K562 (cell line): ENCODE measurements around the gene CENPP. TPM values are rescaled to one million over a fixed set of nuclear protein-coding genes. Genes with fewer than 3 reads are reported as not detected.
A peak's percentile ranks its signal among the peaks of the same experiment; 100 is the strongest.

ENCODE experiments used
- ATAC-seq: fragments of 200-7000 bp; cut with Tn5 transposase; 3 replicates; pipeline ENCODE4 v1.9.1; 2020; ENCODE audit warnings: moderate library complexity
- BruUV-seq: library from RNA; stranded (reverse); fragments of 400-500 nt; replicated peaks from 2 replicates; lab custom pipeline; 2021; lab: Mats Ljungman, UMichigan
- CTCF ChIA-PET: fragments of 300-600 bp; formaldehyde crosslinking; extraction: SDS; loops from one replicate; lab custom pipeline; 2021; ENCODE audit warnings: low intra/inter-chr PET ratio; lab: Yijun Ruan, JAX
- POLR2A ChIA-PET: fragments of 300-600, 350-650 bp; sonication (Branson Sonifier 250); formaldehyde crosslinking; extraction: SDS; loops from one replicate; lab custom pipeline; 2021; ENCODE audit warnings: antibody characterized with exemption, inconsistent platforms; lab: Yijun Ruan, JAX
- DNase-seq, 4 experiments: peaks; one replicate each; pipeline versions ENCODE4 v3.0.0 to v3.0.0-alpha.2; 2011 to 2018; ENCODE audit warnings: low spot score in 3 of 4, mixed read lengths in 3 of 4; ENCODE audit errors: extremely low read depth in 1 of 4
- FAIRE-seq: peaks from 2 replicates; lab custom pipeline; 2011; peaks lifted over from hg19 to GRCh38; lab: Jason Lieb, UNC
- H2AFZ ChIP-seq: 2 replicates; pipeline ENCODE4 v1.6.0; 2011; ENCODE audit warnings: low read depth, low read length, control low read depth, inconsistent platforms
- H3K27ac ChIP-seq: fragments of 200-600 bp; 3 replicates; pipeline ENCODE4 v1.8.0; 2011; ENCODE audit warnings: low read depth, mild to moderate bottlenecking, control low read depth, inconsistent platforms, low read length, moderate library complexity, mixed read lengths; ENCODE audit errors: extremely low read depth
- H3K27me3 ChIP-seq, 2 experiments: fragments of 300-600 bp in 1 of 2; 2 replicates in 1 of 2; 3 replicates in 1 of 2; pipeline versions ENCODE4 v1.6.0 to v1.8.0; 2011; ENCODE audit warnings: inconsistent platforms in 2 of 2, low read length in 2 of 2, mild to moderate bottlenecking in 1 of 2, mixed read lengths in 1 of 2, moderate library complexity in 1 of 2; ENCODE audit not compliant: control insufficient read depth in 2 of 2, insufficient read depth in 2 of 2
- H3K36me3 ChIP-seq: fragments of 300-600 bp; 3 replicates; pipeline ENCODE4 v1.8.0; 2011; ENCODE audit warnings: mild to moderate bottlenecking, low read length, inconsistent platforms; ENCODE audit not compliant: control insufficient read depth, insufficient read depth
- H3K4me1 ChIP-seq, 2 experiments: fragments of 200-600 bp in 1 of 2; replicated peaks in 1 of 2; 2 replicates in 1 of 2; 3 replicates in 1 of 2; pipeline versions ENCODE4 v1.5.1 to v1.8.0; 2011; ENCODE audit warnings: inconsistent platforms in 2 of 2, low read length in 2 of 2, mild to moderate bottlenecking in 1 of 2, mixed read lengths in 1 of 2, moderate library complexity in 1 of 2; ENCODE audit not compliant: control insufficient read depth in 2 of 2, insufficient read depth in 2 of 2
- H3K4me2 ChIP-seq: 2 replicates; pipeline ENCODE4 v1.6.1; 2011; ENCODE audit warnings: low read length, control low read depth, inconsistent platforms, mixed read lengths; ENCODE audit not compliant: insufficient read depth
- H3K4me3 ChIP-seq: fragments of 200-600 bp; sonication (generic), shearing (Covaris generic); 2 replicates; pipeline ENCODE4 v1.5.1; 2016; ENCODE audit warnings: control low read depth, inconsistent platforms
- H3K79me2 ChIP-seq: fragments of 200-600 bp; 3 replicates; pipeline ENCODE4 v1.8.0; 2011; ENCODE audit warnings: low read length, inconsistent platforms; ENCODE audit not compliant: control insufficient read depth, insufficient read depth
- H3K9ac ChIP-seq, 2 experiments: 2 replicates each; pipeline versions ENCODE4 v1.6.0 to v1.6.1; 2011; ENCODE audit warnings: low read depth in 2 of 2, low read length in 2 of 2, control low read depth in 1 of 2, inconsistent platforms in 1 of 2, mild to moderate bottlenecking in 1 of 2, mixed read lengths in 1 of 2; ENCODE audit not compliant: insufficient read depth in 1 of 2
- H3K9me1 ChIP-seq: one replicate; pipeline ENCODE4 v1.6.0; 2011; ENCODE audit warnings: inconsistent platforms, mild to moderate bottlenecking, low read length, moderate library complexity; ENCODE audit not compliant: control insufficient read depth, insufficient read depth
- H3K9me3 ChIP-seq: replicated peaks from 2 replicates; pipeline ENCODE4 v1.5.1; 2011; ENCODE audit warnings: low read depth, low read length, inconsistent platforms; ENCODE audit not compliant: control insufficient read depth, insufficient read depth
- H4K20me1 ChIP-seq: replicated peaks from 2 replicates; pipeline ENCODE4 v1.6.1; 2011; ENCODE audit warnings: low read length, inconsistent platforms, mixed read lengths; ENCODE audit not compliant: control insufficient read depth, insufficient read depth
- ARNT ChIP-seq, 2 experiments: fragments of 450-650 bp; IDR thresholded peaks; 2 replicates each; pipeline ENCODE4 v1.6.1; 2016; ENCODE audit warnings: mild to moderate bottlenecking in 1 of 2
- ATF1 ChIP-seq, 2 experiments: fragments of 450-650 bp in 1 of 2; IDR thresholded peaks; 2 replicates each; pipeline ENCODE4 v1.6.1; 2016; ENCODE audit warnings: missing compliant biosample characterization in 1 of 2, missing genetic modification characterization in 1 of 2
- DPF2 ChIP-seq: fragments of 450-650 bp; IDR thresholded peaks from 2 replicates; pipeline ENCODE4 v1.6.1; 2016
- EGR1 ChIP-seq: fragments of 450-650 bp; conservative IDR thresholded peaks from 2 replicates; pipeline ENCODE4 v1.6.1; 2017; ENCODE audit warnings: mild to moderate bottlenecking
- FOXA1 ChIP-seq: fragments of 450-650 bp; IDR thresholded peaks from 2 replicates; pipeline ENCODE4 v1.6.1; 2016; ENCODE audit warnings: mild to moderate bottlenecking, borderline replicate concordance
- FOXJ3 ChIP-seq: sonication (generic); formaldehyde crosslinking; IDR thresholded peaks from 2 replicates; pipeline ENCODE4 v1.4.0; 2020; ENCODE audit warnings: mild to moderate bottlenecking, missing genetic modification reagents
- KDM1A ChIP-seq, 2 experiments: fragments of 450-650 bp; IDR thresholded peaks; 2 replicates each; pipeline ENCODE4 v1.6.1; 2016; ENCODE audit warnings: mild to moderate bottlenecking in 2 of 2
- L3MBTL2 ChIP-seq: fragments of 450-650 bp; IDR thresholded peaks from 2 replicates; pipeline ENCODE4 v1.6.1; 2016; ENCODE audit warnings: mild to moderate bottlenecking, moderate library complexity
- SUPT5H ChIP-seq: fragments of 450-650 bp; IDR thresholded peaks from 2 replicates; pipeline ENCODE4 v1.6.1; 2016
- TBL1XR1 ChIP-seq, 2 experiments: IDR thresholded peaks; 2 replicates each; pipeline ENCODE4 v1.6.1; 2012; ENCODE audit warnings: improper control_type of control experiment in 2 of 2, low read length in 2 of 2, mild to moderate bottlenecking in 1 of 2
- TEAD4 ChIP-seq, 2 experiments: sonication (generic) in 1 of 2; formaldehyde crosslinking in 1 of 2; IDR thresholded peaks; 2 replicates each; pipeline versions ENCODE4 v1.6.1 to v1.8.0; 2012 to 2022; ENCODE audit warnings: borderline replicate concordance in 1 of 2, inconsistent platforms in 1 of 2, low read length in 1 of 2, mild to moderate bottlenecking in 1 of 2, missing genetic modification reagents in 1 of 2
- XRCC3 ChIP-seq: fragments of 450-650 bp; IDR thresholded peaks from 2 replicates; pipeline ENCODE4 v1.6.1; 2017; ENCODE audit warnings: mild to moderate bottlenecking, moderate library complexity
- ZFP36 ChIP-seq: fragments of 150-350 bp; IDR thresholded peaks from 2 replicates; pipeline ENCODE4 v1.6.1; 2018; ENCODE audit warnings: low read length, low read depth; ENCODE audit not compliant: partially characterized antibody
- WGBS: fragments of 100-300 bp; shearing (Covaris generic); methylation state at CpG from one replicate; pipeline ENCODE4 v1.1.6; 2016; ENCODE audit warnings: low coverage, mixed read lengths; ENCODE audit not compliant: insufficient coverage; ENCODE audit errors: missing lambda C conversion rate; 5-methylcytosine and 5-hydroxymethylcytosine counted together
- in situ Hi-C: fragments of 300-500 bp; cut with MboI; formaldehyde crosslinking; loops from 4 replicates; pipeline ENCODE4 v1.15.0; 2018; ENCODE audit warnings: inconsistent platforms, mixed read lengths
- intact Hi-C: fragments of 100-400 bp; cut with micrococcal nuclease; formaldehyde crosslinking; loops from 2 replicates; pipeline ENCODE4 v1.14.2; 2022
- polyA plus RNA-seq, 8 experiments: library from polyadenylated mRNA; depleted of rRNA in 4 of 8; stranded (reverse) in 5 of 8; unstranded in 3 of 8; fragments of >200 nt; fragmentation: Nextera tagmentation in 2 of 8; fragmentation: Illumina TruSeq in 1 of 8; extraction: Ambion mirVana in 2 of 8; extraction: Trizol in 1 of 8; gene quantifications; 2 replicates each; pipeline versions ENCODE4 v1.2.1 to v1.2.3, GENCODE V29; 2011 to 2014; ENCODE audit warnings: inconsistent platforms in 1 of 8, missing spikeins in 1 of 8
- total RNA-seq, 7 experiments: library from RNA; depleted of rRNA in 6 of 7; stranded (reverse); fragments of >200 nt in 6 of 7; fragmentation: Illumina TruSeq in 2 of 7; extraction: Trizol in 2 of 7; gene quantifications; 2 replicates each; pipeline versions ENCODE4 v1.2.1 to v1.2.3, GENCODE V29; 2011 to 2021; ENCODE audit warnings: low replicate concordance in 1 of 7

Gene CENPP
- total and polyA plus RNA-seq, 9 of the 15 experiments (the other 6 are each of a cell fraction or from before 2014, with no cell fraction given) = 8.0 to 28.5 (median 17.9) TPM

DNA sequence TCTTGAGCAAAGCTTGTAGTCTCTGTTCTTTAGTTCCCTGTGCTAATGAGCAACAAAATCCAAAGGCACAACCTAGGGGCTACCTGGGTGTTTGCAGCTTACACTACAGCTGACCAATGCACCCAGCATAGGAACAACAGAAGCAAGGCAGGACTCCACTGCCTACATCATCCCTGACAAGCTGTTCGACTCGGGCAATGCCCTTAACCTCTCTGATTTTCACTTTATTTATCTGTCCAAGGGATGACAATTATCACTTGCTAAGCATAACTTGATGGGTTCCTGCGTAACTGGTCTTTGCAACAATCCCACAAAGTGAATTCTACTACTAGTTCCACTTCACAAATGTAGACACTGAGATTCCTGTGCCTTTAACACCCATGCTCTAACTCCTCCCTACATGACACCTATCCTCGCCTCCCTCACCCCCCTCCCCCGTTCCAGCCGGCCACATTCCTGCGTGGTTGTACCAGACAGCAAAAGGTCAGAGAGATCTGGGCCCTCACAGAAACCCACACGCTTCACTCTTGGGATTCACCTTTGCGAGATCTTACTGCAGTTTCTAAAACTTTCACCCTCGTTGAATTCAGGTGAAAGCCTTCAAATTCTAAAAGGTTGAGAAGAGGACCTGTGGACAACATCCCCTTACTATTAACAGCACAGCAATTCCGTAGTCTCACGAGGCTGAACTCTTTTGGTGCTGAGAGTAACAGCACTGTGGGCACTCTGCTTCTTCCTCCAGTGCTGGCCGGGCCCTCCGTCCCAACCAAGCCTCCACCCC is 343.2 kb downstream of the CENPP start:
- peaks cover 11 to 27% of the 10 kb centered on the region in 2 experiments; a peak in 4 of 5 replicates for H3K4me1 ChIP-seq
- ATAC-seq (peak; percentile 59), FAIRE-seq (peak; percentile 87), DNase-seq (peak; percentile 59 to 80 (median 72))
- H3K79me2 ChIP-seq = peaks cover 69% of the 10 kb centered on the region
- in situ Hi-C loops = no loop called here
- peak overlapping the region; percentile 98 for H3K9ac ChIP-seq
- H3K36me3 ChIP-seq = peaks cover 22% of the 10 kb centered on the region; the same call in 2 of the 3 replicates
- POLR2A ChIA-PET = no interaction called here
- CTCF ChIA-PET = no interaction called here
- H2AFZ ChIP-seq = peak overlapping the region; percentile 90
- H3K27me3 ChIP-seq = no peaks in the 10 kb centered on the region
- intact Hi-C loops = no loop called here
- H3K4me3 ChIP-seq = peak overlapping the region; percentile 66
- peaks cover 3% of the 10 kb centered on the region for H3K9me1 ChIP-seq
- 10% methylated on average over 14 of the region's 14 CpGs for WGBS
- H3K9me3 ChIP-seq = no peaks in the 10 kb centered on the region; the same call in 1 of the 2 replicates
- H3K4me2 ChIP-seq = peak overlapping the region; percentile 88
- H3K27ac ChIP-seq = peak overlapping the region; percentile 76
- peaks cover 15% of the 10 kb centered on the region for H4K20me1 ChIP-seq
- TSS peak; percentile 59 for BruUV-seq
- TF ChIP-seq ARNT (IDR thresholded peaks at IDR 0.05) (0 out of 4 replicates have a peak, but pooled peaks of 1 of the 2 experiments have one; percentile 31), XRCC3 (no peak), KDM1A (IDR thresholded peaks at IDR 0.05) (peak; percentile 75 to 89), DPF2 (peak; percentile 27; the same call in 1 of the 2 replicates), FOXJ3 (no peak), ATF1 (CRISPR knock-in tag; IDR thresholded peaks at IDR 0.05) (no peak), ATF1 (tag; IDR thresholded peaks at IDR 0.05) (peak; percentile 31; the same call in 1 of the 2 replicates), ZFP36 (peak; percentile 56), SUPT5H (peak; percentile 41; the same call in 1 of the 2 replicates), L3MBTL2 (peak; percentile 50; the same call in 1 of the 2 replicates), TEAD4 (IDR thresholded peaks at IDR 0.05; ENCODE audit: low read length) (peak; percentile 74), TEAD4 (CRISPR knock-in tag; IDR thresholded peaks at IDR 0.05; ENCODE audit: borderline replicate concordance) (no peak), EGR1 (peak; percentile 65), FOXA1 (no peak), TBL1XR1 (IDR thresholded peaks at IDR 0.05; ENCODE audit: low read length in 2 of 2) (no peak)
